SKM-1 (cell line): Measurements from ENCODE around the gene SUN3.

Experiments
- DNase-seq: peaks from one replicate; lab custom pipeline; 2025; ENCODE audit not compliant: unreplicated experiment; lab: John Stamatoyannopoulos, UW

SUN3 gene

GRCh38 chr7:47979145-47979831 lies 49.6 kb downstream of the SUN3 start, which contains the start of gene HUS1:
TSS of gene HUS1 (minus strand) at chr7:47979615. CDS start at chr7:47979519, 96 bp downstream.
- DNase-seq = peak; percentile 76

- DNase-seq = no peak
Measured at GRCh38 chr7:47978790-47979144, 50.1 kb downstream of the SUN3 start.

- DNase-seq = no peak
Measured at GRCh38 chr7:47973739-47974138, 55.2 kb downstream of the SUN3 start.

GRCh38 chr7:47970761-47971160 lies 58.1 kb downstream of the SUN3 start:
- DNase-seq = no peak

- no peak for DNase-seq
Measured at GRCh38 chr7:47968847-47969774, 59.8 kb downstream of the SUN3 start.

GRCh38 chr7:47967708-47968107 lies 61.2 kb downstream of the SUN3 start:
- DNase-seq = no peak

- DNase-seq = no peak
Measured at GRCh38 chr7:47967123-47967522, 61.8 kb downstream of the SUN3 start.

- no peak for DNase-seq
Measured at GRCh38 chr7:47965456-47965855, 63.5 kb downstream of the SUN3 start.

- no peak for DNase-seq
Measured at GRCh38 chr7:47962262-47962661, 66.6 kb downstream of the SUN3 start.

GRCh38 chr7:47957156-47957555 lies 71.8 kb downstream of the SUN3 start:
- no peak for DNase-seq

- DNase-seq = no peak
Measured at GRCh38 chr7:47956220-47956619, 72.7 kb downstream of the SUN3 start.

GRCh38 chr7:47954231-47954911 lies 74.5 kb downstream of the SUN3 start:
- no peak for DNase-seq

- no peak for DNase-seq
Measured at GRCh38 chr7:47953822-47954221, 75.1 kb downstream of the SUN3 start.

GRCh38 chr7:47952224-47952623 lies 76.7 kb downstream of the SUN3 start:
- DNase-seq = no peak

GRCh38 chr7:47951374-47951773 lies 77.5 kb downstream of the SUN3 start:
- no peak for DNase-seq

- DNase-seq = no peak
Measured at GRCh38 chr7:47950714-47951113, 78.2 kb downstream of the SUN3 start.

- no peak for DNase-seq
Measured at GRCh38 chr7:47949703-47950102, 79.2 kb downstream of the SUN3 start.

GRCh38 chr7:47948141-47948790 lies 80.6 kb downstream of the SUN3 start, which contains the start of gene PKD1L1:
TSS of gene PKD1L1 (minus strand) at chr7:47948466. CDS start at chr7:47948440, 26 bp downstream.
- no peak for DNase-seq

GRCh38 chr7:47947355-47947749 lies 81.6 kb downstream of the SUN3 start:
- no peak for DNase-seq

GRCh38 chr7:47946581-47947354 lies 82.1 kb downstream of the SUN3 start:
- no peak for DNase-seq
